NCI-H1092 treated with DMSO at 0.1 percent for 48 hours (cell line): ENCODE results near the gene POFUT1.

Experiments used
- DNase-seq: peaks from one replicate; lab custom pipeline; 2025; lab: John Stamatoyannopoulos, UW

POFUT1 gene

DNA sequence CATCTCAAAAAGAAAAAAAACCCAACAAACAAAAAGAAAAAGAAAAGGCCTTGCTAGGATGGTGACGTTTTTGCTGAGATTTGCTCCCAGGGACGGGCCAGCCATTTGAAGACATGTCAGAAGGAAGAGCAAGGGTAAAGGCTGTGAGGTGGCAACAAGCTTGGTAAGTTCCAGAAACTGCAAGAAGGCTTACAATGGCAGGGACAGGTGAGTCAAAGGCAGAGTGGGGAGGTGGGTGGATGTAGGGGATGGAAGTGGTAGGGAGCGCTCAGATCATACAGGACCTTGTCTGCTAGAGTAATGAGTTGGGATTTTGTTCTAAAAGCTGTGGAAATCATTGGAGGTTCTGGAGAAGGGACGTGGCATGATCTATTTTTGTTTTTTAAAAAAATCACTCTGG lies 74.0 kb downstream of the POFUT1 start:
- DNase-seq: no peak

DNA sequence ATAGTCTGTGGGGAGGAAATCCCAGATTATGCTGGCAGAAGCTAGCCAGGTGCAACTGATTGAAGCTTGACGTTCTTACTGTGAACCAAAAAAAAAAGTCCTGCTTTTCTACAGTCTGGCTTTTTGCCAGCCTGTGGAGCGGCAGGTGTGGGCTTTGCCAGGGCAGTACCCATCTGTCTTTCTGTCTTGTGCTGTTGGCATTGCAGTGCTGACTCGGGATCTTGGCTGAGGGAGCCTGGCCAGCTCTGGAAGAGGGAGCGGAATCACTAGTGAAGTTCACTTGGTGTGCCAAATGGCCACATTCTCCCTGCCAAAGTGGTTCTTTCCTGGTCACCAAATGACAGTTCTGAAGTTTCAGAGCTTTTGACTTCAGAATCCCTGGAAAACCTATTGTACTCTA lies 74.8 kb downstream of the POFUT1 start:
- DNase-seq: peak; percentile 60

GRCh38 chr20:32285082-32285620 lies 77.5 kb downstream of the POFUT1 start:
- no peak for DNase-seq

DNA sequence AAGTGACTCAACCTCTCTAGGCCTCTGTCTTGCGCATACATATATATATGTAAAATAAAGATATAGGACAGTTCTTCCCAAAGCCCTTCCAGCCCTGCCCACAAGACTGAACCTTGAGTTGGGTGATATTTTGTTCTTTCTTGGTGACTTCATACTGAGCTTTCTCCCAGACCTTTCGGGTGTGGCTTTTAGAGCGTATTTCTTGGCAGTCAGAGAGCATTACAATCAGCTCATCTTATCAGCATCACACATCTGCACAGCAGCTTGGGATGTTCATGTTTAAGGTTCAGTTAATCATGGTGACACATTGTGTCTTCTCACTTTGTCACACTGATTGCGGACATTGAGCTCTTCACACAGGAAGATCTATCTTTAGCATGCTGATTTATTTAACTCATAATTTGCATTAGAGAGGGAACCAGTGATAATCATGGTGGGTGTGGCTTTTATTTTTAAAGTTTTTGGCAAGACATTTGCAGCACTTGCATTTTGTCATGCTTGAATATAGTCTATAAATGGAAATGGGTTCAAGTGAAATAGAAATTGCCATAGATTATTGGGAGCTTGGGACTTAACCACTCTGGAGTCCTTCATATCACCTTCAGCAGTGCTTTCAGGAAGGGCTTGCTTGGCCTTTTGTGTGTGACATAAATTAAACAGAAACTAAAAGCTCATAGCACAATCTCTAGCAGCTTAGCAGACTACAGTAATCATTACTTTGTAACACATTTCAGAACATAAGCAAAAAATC lies 78.1 kb downstream of the POFUT1 start:
- DNase-seq: no peak

GRCh38 chr20:32287231-32287638 lies 79.6 kb downstream of the POFUT1 start:
- no peak for DNase-seq
